NB4 (cell line): Measurements from ENCODE around the gene S100A4.

Experiments
- DNase-seq: peaks from one replicate; pipeline ENCODE4 v3.0.0; 2010; ENCODE audit warnings: low read depth
- H3K4me3 ChIP-seq: one replicate; pipeline ENCODE4 v1.5.1; 2011; ENCODE audit warnings: mild to moderate bottlenecking, low read depth, low read length, moderate library complexity
- MAX ChIP-seq: IDR thresholded peaks from 2 replicates; pipeline ENCODE4 v1.6.1; 2011; ENCODE audit warnings: low read depth, low read length
- MYC ChIP-seq: IDR thresholded peaks from 2 replicates; pipeline ENCODE4 v1.6.1; 2011; ENCODE audit warnings: low read depth, low read length
- POLR2A ChIP-seq: IDR thresholded peaks from 2 replicates; pipeline ENCODE4 v1.6.1; 2011; ENCODE audit warnings: mild to moderate bottlenecking; ENCODE audit not compliant: insufficient read length; ENCODE audit errors: extremely low read depth
- TF ChIP-seq, protein P1 (sequence below): IDR thresholded peaks from one replicate; pipeline ENCODE4 v1.5.1; 2012; ENCODE audit warnings: low read depth, low read length

Gene S100A4

DNA sequence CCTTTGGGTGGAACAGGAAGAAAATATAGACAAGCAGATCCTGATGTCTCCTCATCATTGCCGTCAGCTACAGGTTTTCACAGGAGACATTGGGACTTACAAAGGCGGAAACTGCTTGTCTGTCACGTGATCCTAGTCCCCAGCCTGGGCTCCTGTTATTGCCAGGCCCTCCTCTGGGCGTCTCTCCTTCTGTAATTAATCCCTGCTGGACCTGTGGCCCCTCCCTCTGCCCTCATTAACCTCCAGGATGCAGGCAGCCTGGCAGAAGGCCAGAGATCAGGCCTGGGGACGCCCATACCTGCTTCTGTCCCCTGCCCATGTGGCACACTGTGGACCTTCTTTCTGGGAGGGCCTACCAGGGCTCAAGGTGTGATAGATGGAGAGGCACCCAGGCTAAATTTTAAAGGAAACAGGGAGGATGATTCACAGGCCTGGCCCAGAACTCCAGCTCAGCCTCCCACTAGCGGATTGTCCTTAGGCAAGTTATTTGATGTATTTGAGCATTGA lies 7.2 kb downstream of the S100A4 start:
- no peak for DNase-seq
- TF ChIP-seq MAX (no peak), POLR2A (no peak), MYC (no peak)
- TF ChIP-seq, protein P1, sequence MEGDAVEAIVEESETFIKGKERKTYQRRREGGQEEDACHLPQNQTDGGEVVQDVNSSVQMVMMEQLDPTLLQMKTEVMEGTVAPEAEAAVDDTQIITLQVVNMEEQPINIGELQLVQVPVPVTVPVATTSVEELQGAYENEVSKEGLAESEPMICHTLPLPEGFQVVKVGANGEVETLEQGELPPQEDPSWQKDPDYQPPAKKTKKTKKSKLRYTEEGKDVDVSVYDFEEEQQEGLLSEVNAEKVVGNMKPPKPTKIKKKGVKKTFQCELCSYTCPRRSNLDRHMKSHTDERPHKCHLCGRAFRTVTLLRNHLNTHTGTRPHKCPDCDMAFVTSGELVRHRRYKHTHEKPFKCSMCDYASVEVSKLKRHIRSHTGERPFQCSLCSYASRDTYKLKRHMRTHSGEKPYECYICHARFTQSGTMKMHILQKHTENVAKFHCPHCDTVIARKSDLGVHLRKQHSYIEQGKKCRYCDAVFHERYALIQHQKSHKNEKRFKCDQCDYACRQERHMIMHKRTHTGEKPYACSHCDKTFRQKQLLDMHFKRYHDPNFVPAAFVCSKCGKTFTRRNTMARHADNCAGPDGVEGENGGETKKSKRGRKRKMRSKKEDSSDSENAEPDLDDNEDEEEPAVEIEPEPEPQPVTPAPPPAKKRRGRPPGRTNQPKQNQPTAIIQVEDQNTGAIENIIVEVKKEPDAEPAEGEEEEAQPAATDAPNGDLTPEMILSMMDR: no peak
- no peak overlapping the region for H3K4me3 ChIP-seq

DNA sequence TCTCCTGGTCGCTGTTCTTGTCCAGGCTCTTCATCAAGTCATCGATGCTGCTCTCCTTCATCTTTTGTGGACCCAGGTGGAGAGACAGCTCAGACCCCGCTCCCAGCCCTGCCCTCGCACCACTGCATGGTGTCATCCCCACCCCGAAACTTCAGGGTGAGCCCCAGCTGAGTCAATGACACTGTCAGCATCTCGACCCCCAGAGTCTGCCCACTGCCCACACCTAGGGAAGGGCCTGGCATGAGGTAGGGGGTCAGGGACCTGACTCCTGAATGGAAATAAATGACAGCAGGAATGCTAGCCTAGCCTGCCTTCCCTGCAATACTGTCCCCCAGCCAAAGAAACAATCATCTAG lies 8.3 kb downstream of the S100A4 start:
- TF ChIP-seq MYC (no peak), MAX (no peak), POLR2A (no peak)
- TF ChIP-seq, protein P1: no peak
- no peak overlapping the region for H3K4me3 ChIP-seq
- no peak for DNase-seq

DNA sequence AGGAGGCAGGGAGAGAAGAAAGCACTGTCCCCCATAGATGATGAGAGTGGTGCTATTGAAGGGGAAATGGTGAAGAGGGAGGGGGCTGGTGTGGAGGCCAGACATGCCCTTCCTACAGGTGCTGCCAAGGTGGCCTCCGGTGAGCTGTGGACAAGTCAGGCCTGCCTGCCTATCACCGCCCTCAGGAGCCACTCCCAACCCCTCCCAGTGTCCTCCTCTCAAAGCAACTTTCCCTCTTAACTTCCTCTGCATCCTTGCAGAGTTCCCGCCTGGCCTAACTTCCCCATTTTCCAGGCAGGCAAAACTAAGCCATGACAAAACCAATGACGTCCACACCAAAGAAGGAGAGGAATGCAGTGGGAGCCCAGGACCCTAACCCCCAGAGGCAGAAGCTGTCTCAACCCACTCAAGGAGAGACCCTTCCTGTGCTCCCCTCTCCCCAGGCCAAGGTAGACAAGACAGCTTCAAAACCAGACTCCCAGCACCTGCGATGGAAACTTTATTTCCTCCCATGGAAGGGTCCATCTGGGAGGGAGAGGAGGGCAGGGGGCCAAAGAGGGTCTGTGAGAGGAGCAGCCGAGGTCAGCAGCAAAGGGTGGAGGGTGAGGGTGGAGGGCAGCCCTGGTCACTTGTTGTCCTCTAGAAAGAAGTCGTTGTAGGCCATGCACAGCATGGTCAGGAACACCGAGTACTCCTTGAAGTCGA lies 8.8 kb downstream of the S100A4 start:
- TF ChIP-seq MAX (no peak), MYC (no peak)
- TF ChIP-seq, protein P1: no peak
- DNase-seq: no peak
- H3K4me3 ChIP-seq: peak overlapping the region; percentile 58

DNA sequence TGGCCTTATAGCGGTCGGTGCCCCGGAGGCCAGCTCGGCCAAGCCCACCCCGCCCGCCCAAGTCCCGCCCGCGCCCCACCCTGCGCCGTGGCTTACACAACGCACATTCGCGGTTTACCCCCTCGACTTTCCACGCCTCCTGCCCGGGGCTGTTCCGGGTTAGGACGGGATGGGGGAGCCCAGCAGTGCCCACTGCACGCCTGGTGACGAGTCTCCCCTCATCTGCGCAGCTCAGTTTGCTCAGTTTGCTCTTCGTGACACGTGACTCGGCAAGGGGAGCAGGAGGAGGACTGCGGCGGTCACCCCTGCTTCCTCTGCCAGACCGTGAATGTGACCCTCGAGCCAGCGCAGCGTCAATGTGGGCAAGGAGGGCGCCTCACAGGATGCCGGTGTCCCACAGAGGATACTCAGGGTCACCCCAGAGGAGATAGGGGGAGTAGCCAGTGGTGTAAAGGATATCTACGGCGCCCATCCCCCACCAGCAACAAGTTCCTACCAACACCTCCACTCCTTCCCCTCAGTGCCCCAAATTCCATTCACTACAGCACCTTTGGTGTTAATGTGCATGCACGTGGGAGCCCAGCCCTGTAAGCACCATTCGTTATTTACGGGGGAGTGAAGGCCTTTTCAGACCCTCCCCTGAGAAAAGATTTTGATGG lies 9.5 kb downstream of the S100A4 start:
- TF ChIP-seq MYC: peak; percentile 46
- TF ChIP-seq POLR2A: peak; percentile 35
- TF ChIP-seq, protein P1: no peak
- peak; percentile 94 for TF ChIP-seq MAX
- peak overlapping the region; percentile 58 for H3K4me3 ChIP-seq
- DNase-seq: peak; percentile 87

DNA sequence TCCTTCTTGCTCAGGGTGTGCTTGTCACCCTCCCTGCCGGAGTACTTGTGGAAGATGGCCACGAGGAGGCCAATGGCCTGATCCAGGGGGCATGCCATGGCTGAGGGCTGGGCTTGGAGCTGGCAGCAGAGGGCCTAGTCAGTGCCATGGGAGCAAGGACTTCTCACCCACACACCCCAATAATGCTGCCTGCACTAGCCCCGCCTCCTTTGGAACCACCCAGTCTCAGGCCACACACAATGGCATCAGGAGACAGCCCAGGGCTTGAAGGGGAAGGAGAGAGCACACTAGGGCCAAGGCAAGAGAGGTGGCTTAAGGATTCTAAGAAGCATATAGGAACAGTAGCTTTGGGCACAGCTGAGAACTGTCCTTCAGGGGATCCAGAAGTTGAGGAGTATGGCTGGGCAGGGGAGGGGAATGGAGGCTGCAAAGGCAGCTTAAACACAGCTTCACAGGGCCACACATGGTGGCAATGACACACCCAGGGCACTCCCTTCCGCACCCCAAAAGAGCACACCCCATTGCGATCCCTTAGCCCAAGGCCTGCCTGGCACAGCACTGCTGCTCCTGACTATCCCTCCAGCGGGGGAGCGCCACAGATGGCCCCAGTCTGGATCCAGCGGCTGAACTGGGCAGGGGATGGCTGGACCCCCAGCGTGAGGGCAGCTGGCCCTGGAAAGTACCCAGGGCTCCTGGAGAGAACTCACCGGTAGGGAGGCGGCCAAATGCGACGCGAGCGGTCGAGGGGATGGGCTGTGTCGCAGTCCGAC lies 10.2 kb downstream of the S100A4 start, which contains the start of gene S100A6:
Gene S100A6, minus strand, starts transcription at position 750 of the 770 bp plus-strand sequence. Its CDS starts 652 bp downstream, at position 98.
- DNase-seq: peak; percentile 48
- TF ChIP-seq MAX: no peak
- no peak for TF ChIP-seq POLR2A
- TF ChIP-seq, protein P1: no peak
- no peak for TF ChIP-seq MYC

More for the DNA sequence above, 10.2 kb downstream of the S100A4 start, which contains the start of gene S100A6:
- H3K4me3 ChIP-seq: peak within 1 kb of the TSS; percentile 58
